Loucy (cell line): ENCODE results near the gene AKR1D1.

Experiments
- EZH2phosphoT487 ChIP-seq: fragments of 200-600 bp; IDR thresholded peaks from 2 replicates; pipeline ENCODE4 v1.6.1; 2018; ENCODE audit warnings: antibody characterized with exemption, mild to moderate bottlenecking, moderate library complexity, borderline replicate concordance
- TF ChIP-seq, protein P1 (sequence below): fragments of 200-600 bp; sonication (generic); conservative IDR thresholded peaks from 2 replicates; pipeline ENCODE4 v1.5.1; 2014; ENCODE audit warnings: mild to moderate bottlenecking, antibody characterized with exemption, low read length

DNA sequence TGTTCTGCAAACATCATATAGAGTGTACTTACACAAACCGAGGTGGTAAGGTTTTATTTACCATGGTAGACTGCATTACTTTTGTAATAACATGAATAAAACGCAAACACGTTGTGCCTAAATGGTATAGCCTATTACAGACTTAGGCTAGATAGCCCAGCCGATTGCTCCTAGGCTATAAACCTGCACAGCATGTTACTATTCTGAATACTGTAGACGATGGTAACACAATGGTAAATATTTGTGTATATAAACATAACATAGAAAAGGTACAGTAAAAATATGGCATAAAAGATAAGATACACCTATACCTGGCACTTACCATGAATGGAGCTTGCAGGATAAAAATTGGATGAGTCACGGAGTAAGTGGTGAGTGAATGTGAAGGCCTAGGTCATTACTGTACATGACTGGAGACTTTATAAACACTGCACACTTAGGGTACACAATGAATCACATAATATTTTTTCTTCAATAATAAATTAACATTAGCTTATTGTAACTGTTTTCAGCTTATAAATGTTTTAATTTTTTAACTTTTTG lies 16.3 kb downstream of the AKR1D1 start:
- TF ChIP-seq, protein P1, sequence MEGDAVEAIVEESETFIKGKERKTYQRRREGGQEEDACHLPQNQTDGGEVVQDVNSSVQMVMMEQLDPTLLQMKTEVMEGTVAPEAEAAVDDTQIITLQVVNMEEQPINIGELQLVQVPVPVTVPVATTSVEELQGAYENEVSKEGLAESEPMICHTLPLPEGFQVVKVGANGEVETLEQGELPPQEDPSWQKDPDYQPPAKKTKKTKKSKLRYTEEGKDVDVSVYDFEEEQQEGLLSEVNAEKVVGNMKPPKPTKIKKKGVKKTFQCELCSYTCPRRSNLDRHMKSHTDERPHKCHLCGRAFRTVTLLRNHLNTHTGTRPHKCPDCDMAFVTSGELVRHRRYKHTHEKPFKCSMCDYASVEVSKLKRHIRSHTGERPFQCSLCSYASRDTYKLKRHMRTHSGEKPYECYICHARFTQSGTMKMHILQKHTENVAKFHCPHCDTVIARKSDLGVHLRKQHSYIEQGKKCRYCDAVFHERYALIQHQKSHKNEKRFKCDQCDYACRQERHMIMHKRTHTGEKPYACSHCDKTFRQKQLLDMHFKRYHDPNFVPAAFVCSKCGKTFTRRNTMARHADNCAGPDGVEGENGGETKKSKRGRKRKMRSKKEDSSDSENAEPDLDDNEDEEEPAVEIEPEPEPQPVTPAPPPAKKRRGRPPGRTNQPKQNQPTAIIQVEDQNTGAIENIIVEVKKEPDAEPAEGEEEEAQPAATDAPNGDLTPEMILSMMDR: no peak
- TF ChIP-seq EZH2phosphoT487: no peak
